Suprapubic skin (tissue), 4 donors: ENCODE data around the gene SRXN1. TPM values are rescaled to one million over a fixed set of nuclear protein-coding genes. Genes with fewer than 3 reads are reported as not detected.

ENCODE experiments used
- DNase-seq, 2 donors: peaks; one replicate each; pipeline ENCODE4 v3.0.0-alpha.2; 2019; ENCODE audit warnings: low spot score in 2 of 2
- H3K27ac ChIP-seq: fragments of 200-600 bp; sonication (generic); one replicate; pipeline ENCODE4 v1.5.1; 2019
- H3K27me3 ChIP-seq: fragments of 200-600 bp; sonication (generic); one replicate; pipeline ENCODE4 v1.5.1; 2019
- H3K36me3 ChIP-seq: fragments of 200-600 bp; sonication (generic); one replicate; pipeline ENCODE4 v1.5.1; 2019
- H3K4me1 ChIP-seq: fragments of 200-600 bp; sonication (generic); one replicate; pipeline ENCODE4 v1.5.1; 2019
- H3K4me3 ChIP-seq: fragments of 200-600 bp; sonication (generic); one replicate; pipeline ENCODE4 v1.5.1; 2019; ENCODE audit warnings: mild to moderate bottlenecking
- H3K9me3 ChIP-seq: fragments of 200-600 bp; sonication (generic); one replicate; pipeline ENCODE4 v1.5.1; 2019
- EP300 ChIP-seq: sonication (generic); formaldehyde crosslinking; IDR thresholded peaks from one replicate; pipeline ENCODE4 v1.6.1; 2017; ENCODE audit warnings: antibody characterized with exemption
- POLR2A ChIP-seq, 2 donors: fragments of 450-650 bp; IDR thresholded peaks; one replicate each; pipeline ENCODE4 v1.6.1; 2017; ENCODE audit warnings: antibody characterized with exemption in 2 of 2, mild to moderate bottlenecking in 2 of 2, moderate library complexity in 2 of 2
- POLR2AphosphoS5 ChIP-seq, 3 donors: sonication (generic); formaldehyde crosslinking; IDR thresholded peaks; one replicate each; pipeline ENCODE4 v1.6.1; 2017; ENCODE audit warnings: antibody characterized with exemption in 3 of 3
- WGBS: methylation state at CpG from one replicate; pipeline ENCODE4 v1.1.5; 2018; 5-methylcytosine and 5-hydroxymethylcytosine counted together
- total RNA-seq, 4 donors: library from RNA; depleted of rRNA; stranded (reverse); fragments of >200 nt; gene quantifications; one replicate each; pipeline ENCODE4 v1.1.0, GENCODE V29; 2016
- TF ChIP-seq, protein P1 (sequence below), 2 donors: fragments of 200-600 bp in 1 of 2; fragments of 450-650 bp in 1 of 2; sonication (generic) in 1 of 2; IDR thresholded peaks; one replicate each; pipeline ENCODE4 v1.5.1; 2016 to 2019; ENCODE audit warnings: antibody characterized with exemption in 2 of 2, mild to moderate bottlenecking in 1 of 2, moderate library complexity in 1 of 2

SRXN1 gene
- total RNA-seq, 4 donors from 2014 or later = 7.8 to 27.7 (median 21.0) TPM

DNA sequence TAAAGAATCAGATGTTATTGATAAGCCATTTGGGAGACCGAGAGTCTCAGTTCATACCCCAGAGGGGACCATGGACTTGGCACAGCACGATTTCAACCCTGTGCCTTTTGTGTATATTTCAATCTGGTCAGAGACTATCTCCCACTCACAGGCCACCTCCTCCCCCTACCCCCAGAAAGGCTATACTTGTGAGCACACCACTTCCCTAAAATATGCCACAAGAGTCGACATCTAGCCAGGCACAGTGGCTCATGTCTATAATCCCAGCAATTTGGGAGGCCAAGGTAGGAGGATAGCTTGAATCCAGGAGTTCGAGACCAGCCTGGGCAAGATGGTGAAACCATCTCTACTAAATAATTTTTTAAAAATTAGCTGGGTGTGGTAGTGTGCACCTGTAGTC, 29.3 kb downstream of the SRXN1 start:
- H3K4me1 ChIP-seq = no peaks in the 10 kb centered on the region
- H3K36me3 ChIP-seq = no peaks in the 10 kb centered on the region
- no peak overlapping the region for H3K27ac ChIP-seq
- no peak for DNase-seq
- WGBS = 72% methylated on average over 4 of the region's 4 CpGs
- no peak overlapping the region for H3K4me3 ChIP-seq
- no peak for TF ChIP-seq EP300
- TF ChIP-seq, protein P1, sequence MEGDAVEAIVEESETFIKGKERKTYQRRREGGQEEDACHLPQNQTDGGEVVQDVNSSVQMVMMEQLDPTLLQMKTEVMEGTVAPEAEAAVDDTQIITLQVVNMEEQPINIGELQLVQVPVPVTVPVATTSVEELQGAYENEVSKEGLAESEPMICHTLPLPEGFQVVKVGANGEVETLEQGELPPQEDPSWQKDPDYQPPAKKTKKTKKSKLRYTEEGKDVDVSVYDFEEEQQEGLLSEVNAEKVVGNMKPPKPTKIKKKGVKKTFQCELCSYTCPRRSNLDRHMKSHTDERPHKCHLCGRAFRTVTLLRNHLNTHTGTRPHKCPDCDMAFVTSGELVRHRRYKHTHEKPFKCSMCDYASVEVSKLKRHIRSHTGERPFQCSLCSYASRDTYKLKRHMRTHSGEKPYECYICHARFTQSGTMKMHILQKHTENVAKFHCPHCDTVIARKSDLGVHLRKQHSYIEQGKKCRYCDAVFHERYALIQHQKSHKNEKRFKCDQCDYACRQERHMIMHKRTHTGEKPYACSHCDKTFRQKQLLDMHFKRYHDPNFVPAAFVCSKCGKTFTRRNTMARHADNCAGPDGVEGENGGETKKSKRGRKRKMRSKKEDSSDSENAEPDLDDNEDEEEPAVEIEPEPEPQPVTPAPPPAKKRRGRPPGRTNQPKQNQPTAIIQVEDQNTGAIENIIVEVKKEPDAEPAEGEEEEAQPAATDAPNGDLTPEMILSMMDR (IDR thresholded peaks at IDR 0.05) = no peak
- TF ChIP-seq POLR2A (IDR thresholded peaks at IDR 0.05) = no peak
- no peak for TF ChIP-seq POLR2AphosphoS5 (IDR thresholded peaks at IDR 0.05)
- no peaks in the 10 kb centered on the region for H3K9me3 ChIP-seq
- H3K27me3 ChIP-seq = peaks cover 51% of the 10 kb centered on the region

DNA sequence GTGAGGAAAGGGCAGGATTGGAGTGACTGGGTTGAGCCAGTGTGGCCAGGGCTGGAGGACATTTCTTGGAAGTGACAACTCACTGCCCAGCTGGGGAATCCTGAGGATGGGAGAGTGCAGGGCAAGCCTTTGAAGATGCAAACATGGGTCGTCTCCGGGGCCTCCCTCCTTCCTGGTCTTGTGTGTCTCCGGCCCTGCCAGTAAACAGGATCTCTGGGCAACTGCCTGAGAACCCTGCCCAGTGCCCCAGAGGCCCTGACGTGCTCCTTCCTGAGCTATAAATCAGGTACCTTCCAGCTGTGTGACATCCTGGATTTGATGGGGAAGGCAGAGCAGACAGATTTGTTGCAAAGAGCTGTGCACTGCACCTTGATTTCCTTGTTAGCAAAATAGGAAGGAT, 30.0 kb downstream of the SRXN1 start:
- 16% methylated on average over 4 of the region's 4 CpGs for WGBS
- TF ChIP-seq EP300 = no peak
- no peak for TF ChIP-seq POLR2A (IDR thresholded peaks at IDR 0.05)
- TF ChIP-seq, protein P1 (IDR thresholded peaks at IDR 0.05) = no peak
- no peak for TF ChIP-seq POLR2AphosphoS5 (IDR thresholded peaks at IDR 0.05)
- H3K36me3 ChIP-seq = no peaks in the 10 kb centered on the region
- H3K4me3 ChIP-seq = no peak overlapping the region
- no peak for DNase-seq
- no peaks in the 10 kb centered on the region for H3K4me1 ChIP-seq
- H3K27ac ChIP-seq = no peak overlapping the region
- H3K27me3 ChIP-seq = peaks cover 55% of the 10 kb centered on the region
- H3K9me3 ChIP-seq = no peaks in the 10 kb centered on the region

DNA sequence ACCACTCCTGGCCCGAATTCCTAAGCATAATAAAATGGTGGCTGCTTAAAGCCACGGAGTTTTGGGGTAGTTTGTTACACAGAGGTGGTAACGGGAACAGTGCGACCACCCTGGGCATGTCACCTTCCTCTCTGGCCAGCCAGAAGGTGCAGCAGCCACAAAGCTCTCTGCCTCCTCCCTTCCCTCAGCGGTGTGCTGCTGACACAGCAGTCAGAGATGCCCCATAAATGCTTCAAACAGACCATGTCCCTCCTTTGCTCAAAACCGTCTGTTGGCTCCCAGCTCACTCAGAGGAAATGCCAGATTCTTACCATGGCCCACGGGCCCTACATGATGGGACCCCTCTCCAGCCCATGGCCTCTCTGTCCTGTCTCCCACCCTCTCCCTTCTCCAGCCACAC, 30.8 kb downstream of the SRXN1 start:
- Histone ChIP-seq H3K9me3 (no peaks in the 10 kb centered on the region), H3K27me3 (peaks cover 63% of the 10 kb centered on the region), H3K4me1 (no peaks in the 10 kb centered on the region), H3K36me3 (no peaks in the 10 kb centered on the region), H3K27ac (no peak overlapping the region), H3K4me3 (no peak overlapping the region)
- 62% methylated on average over 2 of the region's 7 CpGs for WGBS
- TF ChIP-seq EP300 (no peak), POLR2AphosphoS5 (IDR thresholded peaks at IDR 0.05) (no peak), POLR2A (IDR thresholded peaks at IDR 0.05) (no peak)
- TF ChIP-seq, protein P1 (IDR thresholded peaks at IDR 0.05) = no peak
- no peak for DNase-seq

DNA sequence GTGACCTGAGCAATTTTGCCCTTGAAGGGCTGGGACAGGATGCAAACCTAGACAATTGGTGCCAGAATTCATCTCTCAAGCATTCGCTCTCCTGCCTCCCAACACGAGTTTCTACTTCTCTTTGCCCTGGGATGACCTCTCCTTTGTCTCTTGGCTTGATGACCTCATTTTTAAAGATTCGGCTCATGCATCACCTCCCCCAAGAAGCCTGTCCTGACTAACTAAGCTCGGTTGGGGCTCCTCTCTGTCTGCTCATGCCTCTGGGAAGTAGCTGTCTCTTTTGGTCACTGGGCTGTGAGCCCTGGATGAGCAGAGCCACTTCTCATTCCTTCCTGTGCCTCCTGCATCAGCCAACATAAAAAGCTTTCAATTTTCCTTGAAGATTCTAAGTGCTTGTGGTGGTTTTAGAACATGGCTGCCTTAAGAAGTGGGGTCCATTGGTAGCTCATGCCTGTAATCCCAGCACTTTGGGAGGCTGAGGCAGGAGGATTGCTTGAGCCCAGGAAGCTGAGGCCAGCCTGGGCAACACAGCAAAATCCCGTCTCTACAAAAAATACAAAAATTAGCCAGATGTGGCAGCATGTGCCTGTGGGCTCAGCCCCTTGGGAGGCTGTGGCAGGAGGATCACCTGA, 31.8 kb downstream of the SRXN1 start:
- WGBS = 45% methylated on average over 5 of the region's 5 CpGs
- H3K27me3 ChIP-seq = peaks cover 68% of the 10 kb centered on the region
- H3K4me1 ChIP-seq = no peaks in the 10 kb centered on the region
- DNase-seq = no peak
- no peaks in the 10 kb centered on the region for H3K9me3 ChIP-seq
- H3K36me3 ChIP-seq = no peaks in the 10 kb centered on the region
- no peak overlapping the region for H3K27ac ChIP-seq
- no peak overlapping the region for H3K4me3 ChIP-seq
- no peak for TF ChIP-seq EP300
- no peak for TF ChIP-seq POLR2AphosphoS5 (IDR thresholded peaks at IDR 0.05)
- TF ChIP-seq, protein P1 (IDR thresholded peaks at IDR 0.05) = no peak
- TF ChIP-seq POLR2A (IDR thresholded peaks at IDR 0.05) = no peak

- Histone ChIP-seq H3K27ac (no peak overlapping the region), H3K9me3 (no peaks in the 10 kb centered on the region), H3K4me1 (no peaks in the 10 kb centered on the region), H3K36me3 (no peaks in the 10 kb centered on the region), H3K27me3 (peaks cover 74% of the 10 kb centered on the region), H3K4me3 (no peak overlapping the region)
- no peak for TF ChIP-seq EP300
- TF ChIP-seq, protein P1 (IDR thresholded peaks at IDR 0.05) = no peak
- no peak for TF ChIP-seq POLR2A (IDR thresholded peaks at IDR 0.05)
- TF ChIP-seq POLR2AphosphoS5 (IDR thresholded peaks at IDR 0.05) = no peak
- 19% methylated on average over 7 of the region's 7 CpGs for WGBS
- DNase-seq = no peak
These were observed 32.8 kb downstream of the SRXN1 start for GRCh38 chr20:620246-620645.
